H1 (cell line): Measurements from ENCODE around the gene SMIM20. TPM values are rescaled to one million over a fixed set of nuclear protein-coding genes. Genes with fewer than 3 reads are reported as not detected.

Experiments used
- BRCA1 ChIP-seq: IDR thresholded peaks from 2 replicates; pipeline ENCODE4 v1.6.1; 2012; ENCODE audit warnings: low read depth, low read length, improper control_type of control experiment
- GABPA ChIP-seq: IDR thresholded peaks from 2 replicates; pipeline ENCODE4 v1.6.1; 2011; ENCODE audit warnings: mild to moderate bottlenecking, low read length, moderate library complexity, borderline replicate concordance; ENCODE audit not compliant: insufficient read depth
- KDM4A ChIP-seq: IDR thresholded peaks from one replicate; pipeline ENCODE4 v1.7.1; 2012; ENCODE audit warnings: low read depth, mild to moderate bottlenecking, moderate library complexity, low read length, inconsistent platforms; ENCODE audit not compliant: severe bottlenecking
- KDM5A ChIP-seq: fragments of 200-600 bp; IDR thresholded peaks from 2 replicates; pipeline ENCODE4 v1.7.1; 2012; ENCODE audit warnings: mild to moderate bottlenecking, low read length, inconsistent platforms, mixed read lengths
- RAD21 ChIP-seq, 2 experiments: IDR thresholded peaks in 1 of 2; conservative IDR thresholded peaks in 1 of 2; 2 replicates each; pipeline ENCODE4 v1.6.1; 2011; ENCODE audit warnings: low read depth in 2 of 2, low read length in 2 of 2, improper control_type of control experiment in 1 of 2, inconsistent platforms in 1 of 2, mild to moderate bottlenecking in 1 of 2, moderate library complexity in 1 of 2
- polyA plus RNA-seq, 7 experiments: library from polyadenylated mRNA; depleted of rRNA in 3 of 7; stranded (reverse) in 5 of 7; unstranded in 2 of 7; fragments of >200 nt in 5 of 7; fragments of 200-250 nt in 2 of 7; gene quantifications; 1 replicate in 5 of 7; 2 replicates in 1 of 7; 4 replicates in 1 of 7; pipeline versions ENCODE4 v1.2.1 to v1.2.3, GENCODE V29; 2011 to 2013; ENCODE audit warnings: missing spikeins in 2 of 7, mixed read lengths in 2 of 7
- total RNA-seq: library from RNA; stranded (reverse); fragmentation: NEBNext Ultra II Directional; extraction: Animal tissue kit (Norgen Biotek cat#: 25700); gene quantifications from 2 replicates; pipeline ENCODE4 v1.2.1, GENCODE V29; 2021

SMIM20 gene
- total and polyA plus RNA-seq, 2 of the 8 experiments (the other 6 are each of a cell fraction or from before 2014, with no cell fraction given) = 21.9 to 36.9 TPM

DNA sequence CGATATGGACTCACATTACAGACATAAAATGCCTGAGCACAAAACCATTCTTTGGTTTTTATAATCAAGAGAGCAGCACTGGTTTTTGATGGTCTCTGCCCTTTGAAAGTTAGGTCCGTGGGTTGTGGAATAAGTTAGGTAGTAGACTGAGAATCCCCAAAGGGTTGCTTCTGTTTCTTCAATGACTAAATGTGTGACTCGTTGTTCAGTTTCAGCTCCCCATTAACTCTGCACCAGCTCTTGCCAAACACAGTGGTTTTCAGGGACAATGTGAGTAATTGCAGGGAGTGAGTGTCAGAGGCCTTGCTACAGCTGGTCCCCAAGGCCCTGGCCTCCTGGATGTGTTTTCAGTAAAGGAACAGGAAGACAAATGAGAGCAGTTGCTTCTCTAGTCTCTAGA is 24.8 kb downstream of the SMIM20 start (continued):
- TF ChIP-seq GABPA = no peak
- no peak for TF ChIP-seq KDM4A
- no peak for TF ChIP-seq KDM5A
- no peak for TF ChIP-seq RAD21 (IDR thresholded peaks at IDR 0.05 in 1 of 2, conservative IDR thresholded peaks at IDR 0.05 in 1 of 2; ENCODE audit: low read depth in 2 of 2, low read length in 2 of 2)
- TF ChIP-seq BRCA1 = no peak
- TF ChIP-seq, all 59 proteins: peak for 0
